Omental fat pad (tissue), 4 donors: ENCODE measurements around the gene UTS2R. TPM values are rescaled to one million over a fixed set of nuclear protein-coding genes. Genes with fewer than 3 reads are reported as not detected.

Source experiments
- ATAC-seq: fragments of 150-250 bp; one replicate; pipeline ENCODE4 v1.9.1; 2016; ENCODE audit warnings: mild to moderate bottlenecking, moderate library complexity; ENCODE audit not compliant: low FRiP score
- DNase-seq: peaks from one replicate; pipeline ENCODE4 v3.0.0-alpha.2; 2019; ENCODE audit warnings: low spot score
- total RNA-seq, 4 donors: library from RNA; depleted of rRNA; stranded (reverse); fragments of >200 nt; gene quantifications; one replicate each; pipeline ENCODE4 v1.1.0, GENCODE V29; 2016
- TF ChIP-seq, protein P1 (sequence below), 3 donors: fragments of 450-650 bp; IDR thresholded peaks; one replicate each; pipeline ENCODE4 v1.5.1; 2016 to 2017; ENCODE audit warnings: antibody characterized with exemption in 3 of 3, mild to moderate bottlenecking in 3 of 3, moderate library complexity in 2 of 3

The UTS2R gene
- total RNA-seq, 4 donors from 2014 or later, result not detected

DNA sequence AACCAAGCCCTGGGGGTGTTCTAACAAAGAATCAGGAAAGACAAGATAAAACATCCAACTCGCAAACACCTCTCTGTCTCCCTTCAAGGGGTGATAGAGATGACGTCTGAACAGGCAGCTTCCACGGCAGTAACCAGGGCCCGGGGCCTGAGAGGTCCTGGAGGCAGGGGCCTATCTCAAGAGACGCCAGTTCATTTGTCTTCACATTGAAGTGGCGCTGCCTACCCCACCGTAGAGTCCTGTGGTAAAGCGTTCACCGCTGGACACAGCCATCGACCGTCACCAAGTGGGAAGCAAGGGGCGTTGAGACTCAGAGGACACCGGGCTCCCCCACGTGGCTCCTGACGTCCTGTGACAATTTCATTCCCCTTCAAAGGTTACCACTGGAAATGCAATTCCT, 21.4 kb downstream of the UTS2R start:
- ATAC-seq (no peak), DNase-seq (no peak)
- TF ChIP-seq, protein P1, sequence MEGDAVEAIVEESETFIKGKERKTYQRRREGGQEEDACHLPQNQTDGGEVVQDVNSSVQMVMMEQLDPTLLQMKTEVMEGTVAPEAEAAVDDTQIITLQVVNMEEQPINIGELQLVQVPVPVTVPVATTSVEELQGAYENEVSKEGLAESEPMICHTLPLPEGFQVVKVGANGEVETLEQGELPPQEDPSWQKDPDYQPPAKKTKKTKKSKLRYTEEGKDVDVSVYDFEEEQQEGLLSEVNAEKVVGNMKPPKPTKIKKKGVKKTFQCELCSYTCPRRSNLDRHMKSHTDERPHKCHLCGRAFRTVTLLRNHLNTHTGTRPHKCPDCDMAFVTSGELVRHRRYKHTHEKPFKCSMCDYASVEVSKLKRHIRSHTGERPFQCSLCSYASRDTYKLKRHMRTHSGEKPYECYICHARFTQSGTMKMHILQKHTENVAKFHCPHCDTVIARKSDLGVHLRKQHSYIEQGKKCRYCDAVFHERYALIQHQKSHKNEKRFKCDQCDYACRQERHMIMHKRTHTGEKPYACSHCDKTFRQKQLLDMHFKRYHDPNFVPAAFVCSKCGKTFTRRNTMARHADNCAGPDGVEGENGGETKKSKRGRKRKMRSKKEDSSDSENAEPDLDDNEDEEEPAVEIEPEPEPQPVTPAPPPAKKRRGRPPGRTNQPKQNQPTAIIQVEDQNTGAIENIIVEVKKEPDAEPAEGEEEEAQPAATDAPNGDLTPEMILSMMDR (IDR thresholded peaks at IDR 0.05), result no peak

DNA sequence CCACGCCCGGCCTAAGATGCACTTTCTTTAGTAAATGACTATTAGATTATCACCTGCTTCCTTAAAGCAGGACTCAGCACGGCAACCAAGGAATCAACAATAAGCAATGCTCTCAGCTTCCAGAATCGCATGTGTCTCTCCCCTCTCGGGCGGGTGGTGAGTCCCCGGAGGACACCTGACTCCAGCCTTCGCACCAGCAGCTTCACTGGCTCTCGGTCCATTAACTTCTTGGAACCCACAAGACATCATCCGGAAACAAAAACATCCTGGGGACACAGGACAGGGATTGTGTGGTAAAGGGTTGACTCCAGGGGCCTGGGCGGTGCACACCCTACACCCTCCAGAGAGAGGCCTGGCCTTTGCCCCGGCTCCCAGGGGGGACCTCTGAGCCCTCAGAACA, 22.7 kb downstream of the UTS2R start:
- TF ChIP-seq, protein P1 (IDR thresholded peaks at IDR 0.05), result no peak
- DNase-seq, result no peak
- no peak for ATAC-seq

DNA sequence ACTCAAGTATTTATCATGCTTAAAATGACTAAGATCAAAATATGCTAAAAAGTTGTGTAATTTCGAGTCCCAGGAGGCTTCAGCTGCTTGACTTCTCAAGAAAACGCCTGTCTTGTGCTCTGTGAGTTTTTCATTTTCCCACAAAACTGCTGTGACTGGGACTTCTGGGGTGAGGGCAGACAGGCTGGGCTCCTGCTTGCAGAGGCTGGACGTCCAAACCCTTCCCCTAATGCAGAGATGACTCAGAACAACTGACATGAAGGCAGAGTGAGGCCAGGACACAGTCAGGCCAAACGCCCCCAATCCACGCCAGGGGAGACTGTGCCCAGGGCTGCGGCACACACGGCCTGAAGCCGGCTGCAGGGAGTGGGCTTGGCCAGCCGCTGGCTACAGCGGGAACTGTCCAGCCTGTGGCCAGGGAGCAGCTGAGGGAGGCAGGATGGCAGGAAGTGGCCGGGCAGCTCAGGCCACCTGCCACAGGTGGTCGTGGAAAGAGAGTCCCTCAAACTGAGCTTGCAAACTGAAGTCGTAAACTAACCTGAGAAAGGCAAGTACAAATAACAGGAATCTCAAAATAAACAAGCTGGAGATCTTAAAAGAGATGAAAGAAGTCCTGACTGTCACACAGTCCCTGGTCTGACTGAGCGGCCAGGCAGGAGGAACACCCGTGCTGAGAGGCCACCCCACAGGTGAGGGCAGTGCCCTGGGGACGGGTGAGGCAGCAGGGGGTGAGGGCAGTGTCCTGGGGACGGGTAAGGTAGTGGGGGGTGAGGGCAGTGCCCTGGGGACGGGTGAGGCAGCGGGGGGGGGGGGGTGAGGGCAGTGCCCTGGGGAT, 25.3 kb downstream of the UTS2R start:
- ATAC-seq (no peak), DNase-seq (no peak)
- TF ChIP-seq, protein P1 (IDR thresholded peaks at IDR 0.05), result no peak

DNA sequence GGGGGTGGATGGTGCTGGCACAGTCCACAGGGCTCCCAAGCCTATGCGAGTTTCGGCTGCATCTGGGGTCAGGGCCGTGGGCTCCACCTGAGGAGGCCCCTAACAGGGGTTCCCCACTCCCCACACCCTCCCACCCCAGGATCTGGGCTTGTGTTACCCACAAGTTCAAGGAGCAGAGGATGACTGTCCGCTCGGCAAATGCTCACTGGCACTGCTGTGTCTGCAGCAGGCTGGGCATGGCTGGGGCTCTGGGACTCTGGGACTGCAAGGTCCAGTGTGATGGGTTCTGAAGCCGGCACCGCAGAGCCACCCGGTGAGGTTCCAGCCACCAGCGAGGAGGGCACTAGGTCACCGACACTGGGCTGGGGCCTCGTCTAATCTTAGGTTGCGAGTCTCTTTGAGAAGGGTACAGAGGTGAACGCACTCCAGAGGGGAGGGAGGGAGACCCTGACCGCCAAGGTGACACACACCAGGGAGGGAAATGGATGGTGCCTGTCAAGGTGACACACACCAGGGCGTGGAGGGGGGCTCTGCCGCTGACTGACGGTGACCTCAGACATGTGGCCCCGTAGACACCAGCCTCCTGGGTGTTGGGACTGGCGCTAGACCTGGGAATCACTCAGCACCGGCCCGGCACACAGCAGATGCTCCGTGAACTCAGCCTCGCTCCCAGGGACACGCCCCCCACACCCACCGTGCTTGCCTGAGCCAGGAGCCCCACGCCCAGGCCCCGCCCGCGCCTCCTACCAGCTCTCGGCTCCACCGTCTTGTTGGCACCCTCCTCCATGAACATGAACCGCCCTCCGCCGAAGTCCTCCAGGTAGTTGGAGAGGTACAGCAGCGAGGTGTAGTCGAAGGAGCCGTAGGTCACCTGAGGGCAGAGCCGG, 26.1 kb downstream of the UTS2R start:
- ATAC-seq (no peak), DNase-seq (no peak)
- TF ChIP-seq, protein P1 (IDR thresholded peaks at IDR 0.05), result no peak

DNA sequence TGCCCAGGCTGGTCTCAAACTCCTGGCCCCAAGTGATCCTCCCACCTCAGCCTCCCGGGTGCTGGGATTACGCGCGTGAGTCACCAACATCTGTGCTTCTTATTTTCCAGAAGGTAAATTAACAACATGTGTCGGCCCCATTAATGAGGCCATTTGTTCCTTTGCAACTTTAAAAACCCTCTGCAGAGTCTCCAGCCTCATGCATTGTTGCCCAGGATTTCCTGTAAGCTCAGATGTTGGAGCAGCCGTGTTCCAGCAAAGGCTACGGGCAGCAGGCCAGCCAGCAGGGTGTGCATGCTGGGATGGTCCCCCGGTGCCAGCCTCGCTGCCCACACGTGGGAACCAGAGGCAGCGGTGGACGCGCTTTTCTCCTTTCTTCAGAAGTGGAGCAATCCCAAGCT, 27.5 kb downstream of the UTS2R start:
- DNase-seq, result no peak
- TF ChIP-seq, protein P1 (IDR thresholded peaks at IDR 0.05), result no peak

DNA sequence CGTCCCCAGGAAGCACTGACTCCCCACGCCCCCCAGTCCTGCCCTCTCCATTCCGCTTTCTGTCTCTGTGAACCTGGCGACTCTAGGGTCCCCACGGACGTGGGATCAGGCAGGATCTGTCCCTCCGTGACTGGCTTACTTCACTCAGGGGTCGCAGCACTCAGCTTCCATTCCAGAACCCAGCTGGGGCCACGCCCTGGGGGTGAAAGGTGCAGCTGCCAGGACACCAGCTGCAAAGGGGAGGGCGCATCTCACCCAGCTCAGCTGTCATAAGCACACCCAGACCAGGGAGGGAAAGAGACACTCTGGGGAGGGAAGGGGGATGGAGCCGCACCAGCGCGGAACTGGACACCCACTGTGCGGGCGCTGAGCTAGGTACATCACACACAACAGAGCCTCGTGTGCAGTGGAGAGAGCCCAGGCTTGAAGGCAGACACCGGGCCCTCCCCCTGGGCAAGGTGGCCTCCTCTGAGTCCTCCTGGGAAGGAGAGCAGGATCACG, 28.1 kb downstream of the UTS2R start:
- TF ChIP-seq, protein P1 (IDR thresholded peaks at IDR 0.05), result no peak
- DNase-seq, result no peak
- ATAC-seq, result no peak

More for the DNA sequence above, 27.5 kb downstream of the UTS2R start:
- ATAC-seq, result peak; percentile 29
